Measurements from ENCODE around the gene ENPP3. TPM values are rescaled to one million over a fixed set of nuclear protein-coding genes. Genes with fewer than 3 reads are reported as not detected.

The ENPP3 gene
- total and polyA plus RNA-seq, 2 of the 13 experiments (the other 11 are each of a cell fraction or from before 2014, with no cell fraction given): 40.0 to 75.4 TPM

DNA sequence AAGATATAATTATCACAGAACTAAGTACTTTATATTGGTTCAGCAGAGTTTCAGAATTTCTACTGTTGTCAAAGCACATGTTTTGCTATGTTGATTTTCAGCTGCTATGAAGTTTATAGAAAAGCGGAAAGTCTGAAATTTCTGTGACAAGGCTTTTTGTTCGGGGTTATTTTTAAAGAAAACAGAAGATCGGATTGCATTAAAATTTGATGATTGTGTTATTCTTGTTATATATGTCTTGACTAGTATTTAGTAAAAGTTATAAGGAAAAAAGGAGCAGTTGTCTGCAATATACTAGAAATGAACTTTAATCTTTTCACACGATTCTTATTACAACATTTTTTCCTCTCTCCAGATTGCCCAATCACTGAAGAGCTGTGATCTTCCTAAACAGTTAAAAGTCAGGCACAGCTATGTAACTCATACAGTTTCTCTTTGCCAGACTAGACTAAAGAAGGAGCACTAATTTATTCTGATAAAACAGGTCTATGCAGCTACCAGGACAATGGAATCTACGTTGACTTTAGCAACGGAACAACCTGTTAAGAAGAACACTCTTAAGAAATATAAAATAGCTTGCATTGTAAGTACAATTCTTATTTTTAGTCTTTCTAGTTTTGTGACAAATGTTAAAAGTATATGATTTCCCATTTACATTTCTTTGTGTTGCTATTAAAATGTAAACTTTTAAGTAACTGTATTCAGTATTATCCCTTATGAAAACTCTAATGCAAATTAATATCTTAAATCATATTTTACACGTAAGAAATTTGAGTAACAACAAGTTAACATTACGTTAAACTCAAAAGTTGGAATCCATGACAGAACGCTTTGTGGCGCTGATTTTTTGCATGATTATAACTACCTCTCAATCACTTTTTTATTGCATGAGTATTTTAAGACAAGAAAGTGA is at the start of gene ENPP3 (continued):
- TF ChIP-seq SP1 (IDR thresholded peaks at IDR 0.05) (no peak), SP1 (CRISPR knock-in tag; IDR thresholded peaks at IDR 0.05) (no peak), ZNF543 (CRISPR knock-in tag; IDR thresholded peaks at IDR 0.05) (no peak), ZNF274 (CRISPR knock-in tag; IDR thresholded peaks at IDR 0.05) (no peak), NFYC (CRISPR knock-in tag; IDR thresholded peaks at IDR 0.05) (peak; percentile 65), KLF9 (CRISPR knock-in tag; IDR thresholded peaks at IDR 0.05; ENCODE audit: low read depth) (peak; percentile 72; the same call in 1 of the 2 replicates), HNF4G (IDR thresholded peaks at IDR 0.05; ENCODE audit: borderline replicate concordance, low read depth, low read length) (peak; percentile 75), HNF4G (CRISPR knock-in tag; IDR thresholded peaks at IDR 0.05; ENCODE audit: borderline replicate concordance, low read depth) (no peak), ZNF569 (CRISPR knock-in tag; IDR thresholded peaks at IDR 0.05; ENCODE audit: borderline replicate concordance) (no peak), NR2F6 (IDR thresholded peaks at IDR 0.05) (no peak), NR2F6 (CRISPR knock-in tag; IDR thresholded peaks at IDR 0.05) (no peak), AKAP8 (CRISPR knock-in tag; IDR thresholded peaks at IDR 0.05) (no peak), ZNF34 (CRISPR knock-in tag; IDR thresholded peaks at IDR 0.05; ENCODE audit: borderline replicate concordance) (no peak), ZNF615 (CRISPR knock-in tag; IDR thresholded peaks at IDR 0.05; ENCODE audit: borderline replicate concordance) (no peak), RBFOX2 (IDR thresholded peaks at IDR 0.05; ENCODE audit: low read depth, low read length) (peak; percentile 68; the same call in 1 of the 2 replicates), ZNF230 (CRISPR knock-in tag; IDR thresholded peaks at IDR 0.05) (no peak), ZNF792 (CRISPR knock-in tag; IDR thresholded peaks at IDR 0.05) (no peak), ZNF17 (CRISPR knock-in tag; IDR thresholded peaks at IDR 0.05) (no peak), ZNF749 (CRISPR knock-in tag; IDR thresholded peaks at IDR 0.05; ENCODE audit: borderline replicate concordance) (no peak), MTA1 (CRISPR knock-in tag; IDR thresholded peaks at IDR 0.05; ENCODE audit: borderline replicate concordance) (no peak), FOXM1 (CRISPR knock-in tag; IDR thresholded peaks at IDR 0.05) (no peak), EP300 (IDR thresholded peaks at IDR 0.05; ENCODE audit: low read depth in 2 of 2, low read length in 2 of 2) (peak in 1 of 2 experiments; percentile 64; a peak in 2 of 4 replicates), EP300 (CRISPR knock-in tag; IDR thresholded peaks at IDR 0.05; ENCODE audit: borderline replicate concordance) (no peak)
- TF ChIP-seq, protein P1, sequence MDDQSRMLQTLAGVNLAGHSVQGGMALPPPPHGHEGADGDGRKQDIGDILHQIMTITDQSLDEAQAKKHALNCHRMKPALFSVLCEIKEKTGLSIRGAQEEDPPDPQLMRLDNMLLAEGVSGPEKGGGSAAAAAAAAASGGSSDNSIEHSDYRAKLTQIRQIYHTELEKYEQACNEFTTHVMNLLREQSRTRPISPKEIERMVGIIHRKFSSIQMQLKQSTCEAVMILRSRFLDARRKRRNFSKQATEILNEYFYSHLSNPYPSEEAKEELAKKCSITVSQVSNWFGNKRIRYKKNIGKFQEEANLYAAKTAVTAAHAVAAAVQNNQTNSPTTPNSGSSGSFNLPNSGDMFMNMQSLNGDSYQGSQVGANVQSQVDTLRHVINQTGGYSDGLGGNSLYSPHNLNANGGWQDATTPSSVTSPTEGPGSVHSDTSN (CRISPR knock-in tag; IDR thresholded peaks at IDR 0.05; ENCODE audit: borderline replicate concordance): no peak
- TF ChIP-seq, protein P2, sequence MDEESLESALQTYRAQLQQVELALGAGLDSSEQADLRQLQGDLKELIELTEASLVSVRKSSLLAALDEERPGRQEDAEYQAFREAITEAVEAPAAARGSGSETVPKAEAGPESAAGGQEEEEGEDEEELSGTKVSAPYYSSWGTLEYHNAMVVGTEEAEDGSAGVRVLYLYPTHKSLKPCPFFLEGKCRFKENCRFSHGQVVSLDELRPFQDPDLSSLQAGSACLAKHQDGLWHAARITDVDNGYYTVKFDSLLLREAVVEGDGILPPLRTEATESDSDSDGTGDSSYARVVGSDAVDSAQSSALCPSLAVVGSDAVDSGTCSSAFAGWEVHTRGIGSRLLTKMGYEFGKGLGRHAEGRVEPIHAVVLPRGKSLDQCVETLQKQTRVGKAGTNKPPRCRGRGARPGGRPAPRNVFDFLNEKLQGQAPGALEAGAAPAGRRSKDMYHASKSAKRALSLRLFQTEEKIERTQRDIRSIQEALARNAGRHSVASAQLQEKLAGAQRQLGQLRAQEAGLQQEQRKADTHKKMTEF (CRISPR knock-in tag; IDR thresholded peaks at IDR 0.05): peak; percentile 60
